NCI-H2029 treated with DMSO at 0.1 percent for 48 hours (cell line): ENCODE data around the gene SHISA9.

Experiments used
- DNase-seq: peaks from one replicate; lab custom pipeline; 2025; lab: John Stamatoyannopoulos, UW

SHISA9 gene

DNA sequence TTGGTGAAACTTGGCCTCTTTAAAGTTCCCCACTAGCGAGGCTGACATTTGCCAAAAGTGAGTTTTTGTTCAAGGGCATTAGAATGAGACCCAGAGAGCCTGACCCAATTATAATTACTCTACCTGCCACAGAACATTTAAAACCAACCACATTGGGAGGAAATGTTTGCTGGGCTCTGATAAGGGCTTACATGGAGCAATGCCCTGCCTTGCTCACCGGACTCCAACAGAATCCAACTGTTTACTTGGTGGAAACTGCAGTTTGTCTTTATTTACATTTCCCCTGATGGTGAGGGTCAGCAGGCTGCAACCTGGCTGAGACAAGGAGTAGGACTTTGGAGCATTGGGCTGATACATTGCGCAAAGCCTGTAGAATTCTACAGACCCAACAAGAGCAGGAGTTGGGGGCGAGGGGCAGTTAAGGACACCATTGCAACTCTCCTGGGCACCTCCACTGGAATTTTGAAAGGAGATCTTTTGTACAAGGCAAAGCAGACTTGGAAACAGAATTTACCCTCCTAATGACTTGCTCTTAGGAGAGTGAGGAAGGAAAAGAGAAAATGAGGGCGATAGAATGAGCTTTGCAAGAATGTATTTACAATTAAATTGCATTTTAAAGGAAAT, 368.6 kb downstream of the SHISA9 start:
- DNase-seq, result no peak

DNA sequence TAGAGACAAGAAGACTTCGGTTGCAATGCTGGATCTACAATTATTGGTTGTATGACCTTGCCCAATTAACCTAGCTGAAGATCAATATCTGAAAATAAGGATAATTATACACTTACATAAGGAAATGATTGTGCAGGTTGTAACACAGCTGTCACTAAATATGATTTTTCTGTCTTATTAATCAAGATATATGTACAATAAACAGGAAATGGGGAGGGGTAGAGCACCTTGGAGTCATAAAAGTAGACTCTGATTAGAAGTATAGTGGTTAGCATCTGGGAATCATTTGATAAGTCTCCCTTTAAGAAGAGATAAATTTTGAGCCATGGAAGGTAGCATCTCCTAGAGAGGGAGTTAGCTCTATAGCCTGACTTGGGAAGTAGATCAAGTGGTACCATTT, 369.2 kb downstream of the SHISA9 start:
- DNase-seq, result no peak

DNA sequence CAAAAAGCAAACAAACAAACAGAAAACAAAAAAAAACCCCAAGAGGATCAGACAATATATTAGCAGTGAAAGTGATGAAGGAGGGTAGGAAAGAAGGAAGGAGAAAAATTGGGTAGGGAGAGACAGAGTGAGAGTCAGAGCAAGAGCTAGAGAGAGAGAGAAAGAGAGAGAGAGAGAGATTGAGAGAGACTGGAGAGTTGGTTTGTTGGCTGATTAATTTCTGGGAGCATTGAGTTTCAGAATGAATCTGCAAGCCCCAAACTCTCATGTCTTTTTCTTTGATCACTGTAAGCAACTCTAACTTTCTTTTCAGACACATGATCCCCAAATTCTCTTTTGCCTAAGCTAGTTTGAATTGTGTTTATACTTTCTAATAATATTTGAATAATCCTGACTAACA, 388.1 kb downstream of the SHISA9 start:
- no peak for DNase-seq
